Frontal cortex (tissue), 4 donors: ENCODE results near the gene BRD1. TPM values are rescaled to one million over a fixed set of nuclear protein-coding genes. Genes with fewer than 3 reads are reported as not detected.

ENCODE experiments used
- DNase-seq, 2 donors: peaks; one replicate each; pipeline ENCODE4 v3.0.0; 2012; ENCODE audit warnings: low spot score in 2 of 2
- FAIRE-seq: peaks from 2 replicates; lab custom pipeline; 2012; peaks lifted over from hg19 to GRCh38; lab: Jason Lieb, UNC
- total RNA-seq: library from RNA; depleted of rRNA; stranded (reverse); fragments of >200 nt; gene quantifications from one replicate; pipeline ENCODE4 v1.2.3, GENCODE V29; 2014
- donor health status: control.
- donor health status: control.
- donor health status: control.

The BRD1 gene
- total RNA-seq, 1 donor from 2014 or later = 50.1 TPM

GRCh38 chr22:49810363-49811019, 17.2 kb downstream of the BRD1 start:
- no peak for FAIRE-seq
- DNase-seq = no peak

DNA sequence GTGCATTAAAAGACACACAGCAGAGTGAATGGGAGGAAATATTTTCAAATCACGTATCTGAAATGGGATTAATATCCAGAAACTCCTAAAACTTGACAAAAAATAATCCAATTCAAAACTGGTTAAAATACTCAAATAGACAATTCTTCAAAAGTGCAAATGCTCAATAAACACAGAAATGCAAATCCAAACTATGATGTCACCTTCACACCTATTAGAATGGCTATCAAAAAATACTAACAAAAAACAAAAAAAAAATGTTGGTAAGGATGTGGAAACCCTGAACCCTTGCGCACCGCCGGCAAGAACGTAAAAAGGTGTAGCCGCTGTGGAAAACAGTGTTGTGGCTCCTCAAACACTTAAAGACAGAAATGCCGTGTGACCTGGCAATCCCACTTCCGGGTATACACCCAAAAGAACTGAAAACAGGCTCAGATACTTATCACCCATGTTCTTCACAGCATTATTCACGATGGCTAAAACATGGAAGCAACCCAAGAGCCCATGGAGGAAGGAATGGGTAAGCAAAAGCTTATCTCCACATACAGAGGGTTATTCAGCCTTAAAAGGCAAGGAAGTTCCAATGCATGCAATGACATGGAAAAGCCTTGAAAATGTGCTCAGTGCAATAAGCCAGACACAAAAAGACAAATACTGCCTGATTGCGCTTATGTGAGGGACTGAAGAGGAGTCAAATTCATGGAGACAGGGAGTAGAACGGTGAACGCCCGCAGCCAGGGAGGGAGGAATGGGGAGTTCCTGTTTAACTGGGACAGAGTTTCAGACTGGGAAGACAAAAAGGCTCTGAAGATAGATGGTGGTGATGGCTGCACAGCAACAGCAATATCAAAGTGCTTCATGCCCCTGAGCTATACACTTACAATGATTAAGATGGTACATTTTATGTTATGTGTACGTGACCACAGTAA, 19.6 kb downstream of the BRD1 start:
- no peak for FAIRE-seq

DNA sequence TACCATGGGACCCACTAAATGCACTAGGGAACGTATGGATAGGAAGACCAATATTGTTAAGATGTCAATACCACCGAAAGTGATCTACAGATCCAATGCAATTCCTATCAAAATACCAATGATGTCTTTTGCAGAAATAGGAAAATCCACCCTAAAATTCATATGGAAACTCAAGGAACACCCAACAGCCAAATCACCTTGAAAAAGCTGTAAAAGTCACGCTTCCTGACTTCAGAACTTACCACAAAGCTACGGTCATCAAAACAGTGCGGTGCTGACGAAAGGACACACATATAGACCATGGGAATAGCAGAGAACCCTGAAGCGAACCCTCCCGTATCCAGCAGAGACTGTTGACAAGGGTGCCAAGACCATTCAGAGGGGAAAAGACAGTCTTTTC, 20.5 kb downstream of the BRD1 start:
- FAIRE-seq = no peak
- no peak for DNase-seq

More for the DNA sequence above, 19.6 kb downstream of the BRD1 start:
- no peak for DNase-seq

GRCh38 chr22:49803737-49804375, 23.8 kb downstream of the BRD1 start:
- no peak for DNase-seq
- no peak for FAIRE-seq

DNA sequence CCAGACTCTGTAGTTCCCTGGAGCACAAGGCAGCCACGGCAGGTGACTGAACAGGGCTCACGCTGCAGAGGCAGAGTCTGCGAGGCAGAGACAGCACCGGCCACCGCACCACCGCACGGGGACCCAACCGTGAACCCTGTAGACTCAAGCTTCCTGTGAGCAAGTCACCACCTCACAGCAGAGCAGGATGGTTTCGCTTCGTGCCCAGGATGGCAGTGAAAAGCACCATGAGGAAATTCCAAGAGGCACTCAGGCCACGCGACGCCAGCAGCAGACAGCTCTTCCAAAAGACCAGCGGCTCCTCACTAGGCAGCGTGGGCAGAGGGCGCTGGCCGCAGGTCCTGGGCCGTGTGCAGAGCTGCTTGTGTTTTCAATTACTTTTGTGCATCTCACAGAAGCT, 24.5 kb downstream of the BRD1 start:
- FAIRE-seq = no peak
- DNase-seq = no peak

- DNase-seq (no peak), FAIRE-seq (no peak)
These were observed 26.1 kb downstream of the BRD1 start for GRCh38 chr22:49801391-49802060.

- no peak for DNase-seq
- FAIRE-seq = no peak
These were observed 27.1 kb downstream of the BRD1 start for GRCh38 chr22:49800408-49801238.

DNA sequence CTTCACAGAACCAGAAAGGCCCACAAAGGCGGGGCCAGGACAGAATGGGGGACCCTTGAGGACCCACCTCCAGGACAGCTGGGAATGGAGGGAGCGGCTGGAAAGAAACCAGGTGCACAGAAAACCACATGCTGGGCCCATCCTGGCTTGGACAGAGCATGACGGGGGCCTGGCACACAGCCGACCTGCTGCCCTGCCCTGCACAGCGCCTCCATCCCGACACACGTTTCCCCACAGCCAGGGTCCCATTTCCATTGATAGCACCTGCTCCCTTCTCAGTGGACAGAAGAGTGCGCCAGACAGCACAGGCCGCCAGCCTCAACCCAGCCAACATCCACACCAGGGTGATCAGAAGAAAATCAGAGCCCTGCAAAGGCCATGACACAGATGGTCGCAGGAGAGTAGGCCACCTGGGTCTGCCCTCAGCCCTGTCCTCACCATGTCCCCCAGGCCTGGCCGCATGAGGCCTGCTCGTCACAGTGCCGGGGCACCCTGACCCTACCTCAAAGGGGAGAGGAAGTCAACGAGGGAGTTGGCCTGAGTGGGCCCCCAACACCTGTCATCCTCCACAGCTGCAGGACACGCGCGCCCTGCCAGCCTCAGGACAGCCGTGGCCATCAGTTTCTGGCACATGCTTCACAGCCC, 28.1 kb downstream of the BRD1 start:
- no peak for FAIRE-seq
- DNase-seq = no peak

DNA sequence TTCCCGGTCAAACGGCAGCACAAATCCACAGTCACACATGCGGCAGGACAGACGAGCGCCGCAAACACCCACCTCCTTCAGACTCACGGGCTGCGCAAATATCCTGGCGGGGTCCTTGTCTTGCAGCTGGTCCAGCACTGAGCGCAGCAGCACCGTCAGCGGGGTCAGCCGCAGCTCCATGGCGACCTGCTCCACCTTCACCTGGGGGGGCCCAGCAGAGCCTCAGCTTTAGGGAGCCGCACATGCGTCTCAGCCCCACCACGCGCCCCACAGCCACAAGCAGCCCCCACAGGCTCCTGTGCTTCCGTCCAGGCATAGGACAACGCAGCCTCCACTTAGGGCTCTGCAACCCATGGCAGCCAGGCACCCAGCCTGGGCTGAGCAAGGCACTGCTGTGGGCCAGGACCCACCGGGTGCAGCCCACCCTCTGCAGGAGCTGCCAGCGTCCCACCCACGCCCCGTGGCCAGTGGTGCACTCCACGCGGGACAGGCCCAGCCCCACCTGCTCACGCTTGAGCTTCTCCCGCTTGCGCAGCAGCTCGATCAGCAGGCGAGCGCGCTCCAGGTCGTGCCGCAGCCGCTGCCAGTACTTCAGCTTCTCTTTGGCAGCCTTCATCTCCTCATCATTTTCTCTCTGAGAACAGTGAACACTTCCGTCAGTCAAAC, 29.1 kb downstream of the BRD1 start:
- DNase-seq = no peak
- no peak for FAIRE-seq

GRCh38 chr22:49797706-49798105, 30.0 kb downstream of the BRD1 start:
- FAIRE-seq (no peak), DNase-seq (no peak)

GRCh38 chr22:49796596-49797270, 30.9 kb downstream of the BRD1 start:
- no peak for DNase-seq
- FAIRE-seq = no peak

DNA sequence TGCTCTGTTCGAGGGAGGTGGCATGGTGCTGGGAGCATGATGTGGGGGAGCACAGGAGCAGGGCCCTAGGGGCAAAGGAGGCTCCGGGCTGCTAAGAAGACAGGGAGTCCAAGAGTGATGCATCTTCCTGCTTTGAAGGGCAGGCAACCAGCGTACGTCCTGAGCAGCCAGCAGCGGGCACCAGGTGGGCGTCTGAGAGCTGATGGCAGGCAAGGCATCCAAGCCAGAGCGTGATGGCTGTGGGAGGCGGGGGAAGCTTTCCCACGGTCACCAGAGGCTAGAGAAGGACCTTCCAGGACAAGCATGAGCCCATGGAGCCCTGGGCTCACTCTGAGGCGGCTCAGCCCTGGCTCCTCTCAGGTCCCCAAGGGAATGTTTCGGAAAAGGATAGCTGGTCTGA, 32.2 kb downstream of the BRD1 start:
- FAIRE-seq (no peak), DNase-seq (no peak)

- FAIRE-seq (no peak), DNase-seq (no peak)
These were observed 33.8 kb downstream of the BRD1 start for GRCh38 chr22:49793871-49794270.

GRCh38 chr22:49793296-49793695, 34.4 kb downstream of the BRD1 start:
- FAIRE-seq (no peak), DNase-seq (no peak)

- no peak for DNase-seq
- no peak for FAIRE-seq
These were observed 35.6 kb downstream of the BRD1 start for GRCh38 chr22:49792107-49792506.

DNA sequence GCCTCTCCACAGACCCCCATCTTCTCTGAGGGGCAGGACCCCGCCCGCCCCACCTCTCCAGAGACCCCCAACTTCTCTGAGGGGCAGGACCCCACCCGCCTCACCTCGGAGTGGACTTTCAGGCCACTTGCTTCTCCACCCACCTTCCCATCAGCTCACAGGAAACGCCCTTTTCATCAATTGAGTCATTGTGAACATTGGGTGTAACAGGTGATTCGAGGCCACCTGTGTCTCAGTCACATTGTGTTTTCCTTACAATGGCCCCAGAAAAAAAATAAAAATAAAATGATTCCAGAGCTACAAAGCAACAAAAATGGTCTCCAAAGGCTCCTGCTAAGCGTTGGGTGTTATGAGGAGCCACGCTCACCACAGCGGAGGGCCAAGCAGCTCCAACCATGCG, 36.0 kb downstream of the BRD1 start:
- DNase-seq (no peak), FAIRE-seq (no peak)

DNA sequence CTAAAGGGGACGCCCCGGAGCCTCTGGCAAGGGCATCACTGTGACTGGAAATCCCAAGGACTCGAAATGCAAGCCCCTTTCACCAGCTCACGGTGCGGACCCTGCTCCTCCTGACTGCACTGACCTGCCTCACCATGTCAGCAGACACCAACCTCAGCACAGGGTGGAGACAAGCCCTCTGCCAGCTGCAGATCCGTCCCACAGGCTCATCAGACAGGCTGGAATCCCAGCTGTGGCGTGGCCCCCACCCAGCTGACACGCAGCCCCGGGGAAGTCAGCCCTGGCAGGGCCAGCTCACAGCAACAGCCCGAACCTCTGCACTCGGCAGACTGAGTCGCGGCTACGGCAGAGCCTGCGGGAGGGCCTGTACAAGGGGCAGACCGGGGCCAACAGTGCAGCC, 36.8 kb downstream of the BRD1 start:
- no peak for FAIRE-seq
- no peak for DNase-seq
